AG09309 (cell line): ENCODE measurements around the gene HNMT.

Experiments
- DNase-seq: peaks from one replicate; pipeline ENCODE4 v3.0.0-alpha.2; 2010; ENCODE audit warnings: low read depth
- H3K4me3 ChIP-seq: 2 replicates; pipeline ENCODE4 v1.5.1; 2011; ENCODE audit warnings: mild to moderate bottlenecking, low read depth, low read length, moderate library complexity; ENCODE audit not compliant: control insufficient read depth
- TF ChIP-seq, protein P1 (sequence below): IDR thresholded peaks from 2 replicates; pipeline ENCODE4 v1.5.1; 2011; ENCODE audit warnings: mild to moderate bottlenecking, low read depth, low read length, inconsistent platforms; ENCODE audit not compliant: insufficient read depth, control insufficient read depth; ENCODE audit errors: missing control alignments

Gene HNMT

DNA sequence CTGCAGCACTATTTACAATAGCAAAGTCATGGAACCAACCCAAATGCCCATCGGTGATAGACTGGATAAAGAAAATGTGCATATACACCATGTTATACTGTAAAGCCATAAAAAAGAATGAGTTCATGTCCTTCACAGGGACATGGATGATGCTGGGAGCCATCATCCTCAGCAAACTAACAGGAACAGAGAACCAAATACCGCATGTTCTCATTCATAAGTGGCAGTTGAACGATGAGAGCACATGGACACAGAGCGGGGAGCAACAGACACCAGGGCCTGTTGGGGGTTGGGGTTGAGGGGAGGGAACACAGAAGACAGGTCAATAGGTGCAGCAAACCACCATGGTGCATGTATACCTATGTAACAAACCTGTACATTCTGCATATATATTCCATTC is 33.5 kb downstream of the HNMT start:
- TF ChIP-seq, protein P1, sequence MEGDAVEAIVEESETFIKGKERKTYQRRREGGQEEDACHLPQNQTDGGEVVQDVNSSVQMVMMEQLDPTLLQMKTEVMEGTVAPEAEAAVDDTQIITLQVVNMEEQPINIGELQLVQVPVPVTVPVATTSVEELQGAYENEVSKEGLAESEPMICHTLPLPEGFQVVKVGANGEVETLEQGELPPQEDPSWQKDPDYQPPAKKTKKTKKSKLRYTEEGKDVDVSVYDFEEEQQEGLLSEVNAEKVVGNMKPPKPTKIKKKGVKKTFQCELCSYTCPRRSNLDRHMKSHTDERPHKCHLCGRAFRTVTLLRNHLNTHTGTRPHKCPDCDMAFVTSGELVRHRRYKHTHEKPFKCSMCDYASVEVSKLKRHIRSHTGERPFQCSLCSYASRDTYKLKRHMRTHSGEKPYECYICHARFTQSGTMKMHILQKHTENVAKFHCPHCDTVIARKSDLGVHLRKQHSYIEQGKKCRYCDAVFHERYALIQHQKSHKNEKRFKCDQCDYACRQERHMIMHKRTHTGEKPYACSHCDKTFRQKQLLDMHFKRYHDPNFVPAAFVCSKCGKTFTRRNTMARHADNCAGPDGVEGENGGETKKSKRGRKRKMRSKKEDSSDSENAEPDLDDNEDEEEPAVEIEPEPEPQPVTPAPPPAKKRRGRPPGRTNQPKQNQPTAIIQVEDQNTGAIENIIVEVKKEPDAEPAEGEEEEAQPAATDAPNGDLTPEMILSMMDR, result no peak
- DNase-seq, result no peak
- H3K4me3 ChIP-seq, result no peak overlapping the region

- H3K4me3 ChIP-seq, result no peak overlapping the region
- TF ChIP-seq, protein P1, result no peak
- DNase-seq, result no peak
Observed at GRCh38 chr2:137998503-137998902, 34.2 kb downstream of the HNMT start.

GRCh38 chr2:137999273-137999672 is 35.0 kb downstream of the HNMT start:
- no peak overlapping the region for H3K4me3 ChIP-seq
- DNase-seq, result no peak
- TF ChIP-seq, protein P1, result no peak

DNA sequence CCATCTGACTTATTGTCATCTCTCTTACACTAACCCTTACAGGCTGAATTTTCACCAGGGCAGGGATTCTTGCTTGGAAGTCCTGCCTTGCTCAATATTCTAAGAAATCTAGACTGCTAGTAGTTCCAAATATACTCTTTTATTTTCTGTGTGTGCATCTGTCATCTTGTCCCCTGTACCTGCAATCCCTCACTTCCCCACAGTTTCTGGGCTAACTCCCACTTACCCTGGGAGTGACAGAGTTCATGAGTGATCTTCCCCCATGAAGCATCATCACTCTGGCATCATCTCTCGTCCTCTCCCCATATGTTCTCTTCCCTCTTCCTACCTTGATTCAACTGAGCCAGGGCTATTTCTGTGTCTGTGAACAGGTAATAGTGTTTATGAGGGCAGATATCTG is 35.7 kb downstream of the HNMT start:
- DNase-seq, result no peak
- no peak overlapping the region for H3K4me3 ChIP-seq
- TF ChIP-seq, protein P1, result no peak

- DNase-seq, result no peak
- no peak overlapping the region for H3K4me3 ChIP-seq
- TF ChIP-seq, protein P1, result no peak
Observed at GRCh38 chr2:138000796-138001195, 36.5 kb downstream of the HNMT start.

GRCh38 chr2:138003411-138003810 is 39.1 kb downstream of the HNMT start:
- H3K4me3 ChIP-seq, result no peak overlapping the region
- TF ChIP-seq, protein P1, result no peak
- no peak for DNase-seq

- H3K4me3 ChIP-seq, result no peak overlapping the region
- TF ChIP-seq, protein P1, result no peak
- no peak for DNase-seq
Observed at GRCh38 chr2:138007431-138007830, 43.2 kb downstream of the HNMT start.
